ENCODE results near the gene AHRR.

The AHRR gene

DNA sequence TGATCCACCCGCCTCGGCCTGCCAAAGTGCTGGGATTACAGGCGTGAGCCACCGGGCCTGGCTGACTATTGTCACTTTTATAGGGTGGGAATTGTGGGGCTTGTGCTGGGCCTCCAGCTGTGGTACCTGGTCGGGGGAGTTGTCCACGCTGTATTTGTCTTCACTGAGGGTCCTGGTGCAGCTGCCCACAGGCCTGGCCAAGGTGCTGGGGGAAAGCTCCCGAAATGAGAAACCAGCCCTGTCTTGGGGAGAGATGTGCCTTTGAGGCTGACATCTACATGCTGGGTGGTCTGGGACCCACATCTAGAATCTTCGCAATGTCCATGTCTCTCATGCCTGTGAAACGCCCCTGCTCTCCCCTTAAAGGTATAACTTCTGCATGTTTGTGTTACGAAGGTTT is 124.1 kb downstream of the AHRR start:
- FAIRE-seq = no peak

DNA sequence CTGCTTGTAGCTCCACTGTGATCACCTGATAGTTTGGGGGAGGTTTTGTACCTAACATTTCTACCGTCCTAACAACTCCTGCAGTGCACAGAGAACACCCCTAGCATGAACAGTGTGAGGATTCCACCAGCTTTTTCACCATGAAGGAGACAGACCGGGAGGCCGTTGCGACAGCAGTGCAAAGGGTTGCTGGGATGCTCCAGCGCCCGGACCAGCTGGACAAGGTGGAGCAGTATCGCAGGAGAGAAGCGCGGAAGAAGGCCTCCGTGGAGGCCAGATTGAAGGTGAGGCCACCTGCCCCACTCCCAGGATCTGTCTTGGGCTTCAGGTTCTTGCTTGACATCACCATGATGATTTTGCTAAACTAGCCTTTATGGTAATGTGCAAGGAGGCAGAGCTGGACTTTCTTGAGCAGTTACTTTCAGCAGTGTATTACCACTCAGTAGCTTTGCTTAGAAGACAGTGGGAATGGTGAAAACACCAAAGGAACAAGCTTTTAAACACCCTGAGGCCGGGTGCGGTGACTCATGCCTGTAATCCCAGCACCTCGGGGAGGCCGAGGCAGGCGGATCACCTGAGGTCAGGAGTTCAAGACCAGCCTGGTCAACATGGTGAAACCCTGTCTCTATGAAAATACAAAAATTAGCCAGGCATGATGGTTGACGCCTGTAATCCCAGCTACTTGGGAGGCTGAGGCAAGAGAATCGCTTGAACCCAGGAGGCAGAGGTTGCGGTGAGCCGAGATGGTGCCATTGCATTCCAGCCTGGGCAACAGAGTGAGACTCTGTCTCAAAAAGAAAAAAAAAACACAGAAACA is 124.8 kb downstream of the AHRR start:
- no peak for FAIRE-seq

DNA sequence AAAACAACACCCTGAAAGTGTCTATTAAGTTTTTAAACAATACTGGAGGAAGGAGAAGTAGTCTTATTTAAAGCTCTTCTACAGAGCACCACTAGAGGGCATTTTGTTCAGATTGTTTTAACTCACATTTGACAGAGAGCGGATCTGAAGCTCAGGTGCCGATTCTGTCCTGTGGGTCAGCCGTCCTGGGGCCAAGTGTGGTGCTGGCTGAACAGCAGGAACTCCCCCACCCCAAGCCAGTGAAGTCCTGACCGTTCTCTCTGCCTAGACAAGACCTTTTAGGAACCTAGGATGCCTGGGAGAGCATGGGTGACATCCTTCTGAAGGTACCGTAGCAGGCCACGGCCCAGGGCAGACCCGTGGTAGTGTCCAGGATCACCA is 125.4 kb downstream of the AHRR start:
- FAIRE-seq = no peak

DNA sequence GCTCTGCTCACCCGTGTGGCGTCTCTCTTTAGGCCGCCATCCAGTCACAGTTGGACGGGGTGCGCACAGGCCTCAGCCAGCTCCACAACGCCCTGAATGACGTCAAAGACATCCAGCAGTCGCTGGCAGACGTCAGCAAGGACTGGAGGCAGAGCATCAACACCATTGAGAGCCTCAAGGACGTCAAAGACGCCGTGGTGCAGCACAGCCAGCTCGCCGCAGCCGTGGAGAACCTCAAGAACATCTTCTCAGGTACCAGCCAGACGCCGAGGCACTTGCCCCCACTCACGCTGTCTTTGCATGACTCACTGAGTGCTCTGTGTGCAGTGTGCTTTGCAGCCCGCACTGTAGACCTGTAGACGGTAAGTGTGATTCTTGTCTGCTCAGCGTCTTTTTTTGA is 126.0 kb downstream of the AHRR start:
- no peak for FAIRE-seq

DNA sequence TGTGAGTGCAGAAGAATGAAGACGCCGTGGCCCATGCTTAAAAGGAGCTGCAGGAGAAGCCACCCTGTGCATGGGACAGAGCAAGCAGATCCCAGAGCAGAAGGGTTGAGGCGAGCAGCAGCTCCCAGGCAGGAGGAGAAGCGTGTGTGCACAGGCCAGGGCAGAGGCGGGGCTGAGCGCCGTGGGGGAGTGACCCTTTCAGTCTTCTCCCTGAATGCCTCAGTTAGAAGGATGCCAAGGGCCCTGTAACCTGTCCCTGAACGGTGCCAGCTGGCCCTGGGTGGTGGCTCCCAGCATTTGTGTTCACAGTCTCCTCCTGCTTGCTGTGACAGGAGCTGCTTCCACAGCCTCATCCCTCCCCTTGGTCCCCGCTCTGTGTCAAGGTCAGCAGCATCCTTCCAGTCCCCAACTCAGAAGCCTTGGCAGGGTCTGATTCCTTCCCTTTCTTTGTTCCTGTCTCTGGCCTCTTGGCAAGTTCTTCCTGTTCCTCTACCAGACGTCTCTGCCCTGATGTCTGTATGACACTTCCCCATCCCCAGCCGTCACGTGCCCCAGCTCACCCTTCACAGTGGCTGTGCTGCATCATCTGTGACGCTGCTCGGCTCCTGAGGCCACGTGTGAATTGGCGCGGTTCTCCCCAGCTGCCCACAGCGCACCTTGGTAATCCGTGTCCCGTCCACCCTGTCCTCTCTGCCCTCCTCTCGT is 126.7 kb downstream of the AHRR start:
- FAIRE-seq = no peak

DNA sequence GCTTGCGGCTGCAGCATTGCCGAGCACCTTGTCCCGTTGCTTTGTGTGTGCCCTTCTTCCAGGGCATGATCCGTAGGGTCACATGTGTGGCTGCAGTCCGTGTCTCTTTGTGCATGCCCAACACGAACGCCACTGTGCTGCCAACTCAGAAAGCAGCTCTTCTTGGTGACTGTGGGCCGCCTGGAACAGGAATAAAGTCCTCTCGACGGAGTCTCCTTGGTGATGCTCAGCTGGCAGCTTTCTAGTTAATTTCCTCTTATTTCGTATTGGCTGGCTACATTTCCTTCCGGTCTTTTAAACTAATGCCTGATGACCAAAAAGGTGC is 127.2 kb downstream of the AHRR start:
- no peak for FAIRE-seq

DNA sequence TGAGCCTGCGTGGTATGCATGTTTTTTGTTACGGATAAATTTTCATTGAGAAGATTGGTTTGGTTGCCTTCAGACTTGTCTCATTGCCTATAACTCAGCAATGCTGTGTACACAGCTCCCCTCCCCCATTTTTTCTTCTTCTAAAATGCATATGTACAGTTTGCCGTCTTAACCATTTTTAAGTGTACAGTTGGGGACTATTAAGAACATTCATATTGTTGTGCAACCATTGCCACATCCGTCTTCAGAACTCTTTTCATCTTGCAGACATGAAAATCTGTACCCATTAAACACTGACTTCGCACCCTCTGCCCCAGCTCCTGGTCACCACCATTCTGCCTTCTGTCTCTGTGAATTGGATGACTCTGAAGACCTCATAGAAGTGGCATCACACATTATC is 127.6 kb downstream of the AHRR start:
- no peak for FAIRE-seq

DNA sequence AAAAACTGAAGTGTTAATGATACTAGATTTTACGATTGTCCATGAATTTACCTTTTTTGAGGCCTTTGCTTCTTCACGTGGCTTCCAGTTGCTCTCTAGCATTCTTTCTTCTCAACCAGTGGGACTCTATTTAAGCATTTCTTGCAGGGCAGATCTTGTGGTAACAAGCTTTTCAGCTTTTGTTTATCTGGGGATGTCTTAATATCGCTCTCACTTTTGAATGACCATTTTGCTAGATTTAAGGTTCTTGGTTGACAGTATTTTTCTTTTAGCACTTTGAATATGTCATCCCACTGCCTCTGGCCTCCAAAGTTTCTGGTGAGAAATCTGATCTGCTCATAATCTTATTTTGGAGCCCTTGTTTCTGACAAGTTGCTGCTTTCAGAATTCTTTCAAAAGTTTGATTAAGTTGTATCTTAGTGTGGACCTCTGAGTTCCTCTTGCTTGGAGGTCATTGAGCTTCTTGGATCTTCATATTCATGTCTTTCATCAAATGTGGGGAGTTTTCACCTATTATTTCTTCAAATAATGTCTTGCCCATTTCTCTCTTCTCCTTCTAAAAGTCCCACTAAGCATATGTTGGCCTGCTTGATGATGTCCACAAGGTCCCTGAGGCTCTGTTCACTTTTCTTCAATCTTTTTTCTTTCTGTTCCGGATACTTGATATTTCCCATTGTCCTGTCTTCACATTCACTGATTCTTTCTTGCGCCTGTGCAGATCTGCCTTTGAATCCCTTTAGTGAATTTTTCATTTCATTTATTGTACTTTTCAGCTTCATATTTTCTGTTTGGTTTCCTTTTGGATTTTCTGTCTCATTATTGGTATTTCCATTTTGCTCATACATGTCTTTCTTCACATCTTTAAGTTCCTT is 130.3 kb downstream of the AHRR start:
- FAIRE-seq = no peak

DNA sequence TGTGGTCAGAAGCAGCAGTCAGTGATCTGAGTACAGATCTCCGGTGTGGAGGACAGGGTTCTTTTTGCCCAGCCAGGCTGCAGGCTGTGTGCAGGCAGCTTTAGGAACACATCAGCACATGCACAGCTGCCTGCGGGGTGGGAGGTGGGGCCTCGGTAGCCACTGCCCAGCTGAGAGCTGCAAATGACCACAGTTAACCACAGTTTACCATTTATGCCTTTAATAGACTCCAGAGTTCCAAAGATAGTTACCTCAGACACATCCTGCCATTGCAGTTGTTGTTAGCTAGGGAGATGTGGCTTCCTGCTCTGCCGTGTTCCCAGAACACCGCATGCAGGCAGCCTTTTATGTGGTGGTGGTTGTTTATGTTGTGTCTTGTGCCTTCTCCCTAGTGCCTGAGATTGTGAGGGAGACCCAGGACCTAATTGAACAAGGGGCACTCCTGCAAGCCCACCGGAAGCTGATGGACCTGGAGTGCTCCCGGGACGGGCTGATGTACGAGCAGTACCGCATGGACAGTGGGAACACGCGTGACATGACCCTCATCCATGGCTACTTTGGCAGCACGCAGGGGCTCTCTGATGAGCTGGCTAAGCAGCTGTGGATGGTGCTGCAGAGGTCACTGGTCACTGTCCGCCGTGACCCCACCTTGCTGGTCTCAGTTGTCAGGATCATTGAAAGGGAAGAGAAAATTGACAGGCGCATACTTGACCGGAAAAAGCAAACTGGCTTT is 131.6 kb downstream of the AHRR start:
- FAIRE-seq = no peak

DNA sequence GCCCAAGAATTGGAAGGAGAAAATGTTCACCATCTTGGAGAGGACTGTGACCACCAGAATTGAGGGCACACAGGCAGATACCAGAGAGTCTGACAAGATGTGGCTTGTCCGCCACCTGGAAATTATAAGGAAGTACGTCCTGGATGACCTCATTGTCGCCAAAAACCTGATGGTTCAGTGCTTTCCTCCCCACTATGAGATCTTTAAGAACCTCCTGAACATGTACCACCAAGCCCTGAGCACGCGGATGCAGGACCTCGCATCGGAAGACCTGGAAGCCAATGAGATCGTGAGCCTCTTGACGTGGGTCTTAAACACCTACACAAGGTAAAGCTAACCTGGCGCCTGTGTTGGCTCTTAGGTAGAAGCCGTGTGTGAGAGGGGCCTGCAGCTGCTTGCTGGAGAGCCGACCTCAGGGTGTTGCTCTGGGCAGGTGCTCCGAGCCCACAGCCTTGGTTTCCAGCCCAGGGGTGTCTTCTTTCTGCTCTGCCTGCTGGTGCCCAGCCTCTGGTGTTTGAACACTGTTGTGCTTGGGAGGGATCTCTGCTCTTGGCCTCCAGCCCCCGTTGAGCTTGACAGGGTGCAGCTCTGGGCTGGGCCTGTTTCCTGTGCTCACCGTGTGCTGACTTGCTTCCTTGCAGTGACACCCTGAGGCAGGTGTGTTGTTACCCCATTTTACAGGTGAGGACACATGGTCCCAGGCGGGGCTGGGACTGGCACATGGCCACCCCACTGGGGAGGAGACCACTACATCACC is 132.4 kb downstream of the AHRR start:
- FAIRE-seq = no peak

DNA sequence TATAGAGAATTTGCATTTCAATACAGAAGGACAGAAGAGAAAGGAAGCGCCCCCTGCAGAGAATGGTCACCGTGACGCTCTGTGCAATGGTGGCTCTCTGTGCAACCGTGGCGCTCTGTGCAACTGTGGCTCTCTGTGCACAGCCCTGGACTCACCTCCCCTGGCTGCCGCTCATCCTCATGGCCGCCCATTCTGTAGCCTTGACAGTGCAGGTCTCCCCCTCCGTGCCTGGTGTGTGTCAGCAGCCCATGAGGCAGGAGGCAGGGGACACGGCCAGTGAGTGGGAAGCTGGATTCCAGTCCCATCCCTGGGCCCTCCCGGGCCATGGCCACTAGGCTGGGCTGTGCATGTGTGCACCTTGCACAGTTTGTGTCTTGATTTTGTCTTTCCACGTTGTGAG is 133.4 kb downstream of the AHRR start:
- no peak for FAIRE-seq

DNA sequence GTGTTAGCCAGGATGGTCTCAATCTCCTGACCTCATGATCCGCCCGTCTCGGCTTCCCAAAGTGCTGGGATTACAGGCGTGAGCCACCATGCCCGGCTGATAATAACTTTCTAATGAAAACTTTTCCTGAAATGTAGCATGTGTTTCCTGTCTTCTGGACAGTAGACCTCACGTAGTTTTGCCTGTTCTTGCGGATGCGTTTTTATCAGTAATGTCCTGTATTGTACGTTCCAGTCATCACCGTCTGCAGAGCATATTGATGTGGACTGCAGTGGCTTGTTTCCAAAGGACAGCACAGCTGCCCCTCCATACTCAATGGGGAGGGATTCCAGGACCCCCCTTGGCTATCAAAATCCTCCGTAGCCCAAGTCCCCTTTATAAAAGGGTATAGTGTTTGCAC is 134.3 kb downstream of the AHRR start:
- no peak for FAIRE-seq

DNA sequence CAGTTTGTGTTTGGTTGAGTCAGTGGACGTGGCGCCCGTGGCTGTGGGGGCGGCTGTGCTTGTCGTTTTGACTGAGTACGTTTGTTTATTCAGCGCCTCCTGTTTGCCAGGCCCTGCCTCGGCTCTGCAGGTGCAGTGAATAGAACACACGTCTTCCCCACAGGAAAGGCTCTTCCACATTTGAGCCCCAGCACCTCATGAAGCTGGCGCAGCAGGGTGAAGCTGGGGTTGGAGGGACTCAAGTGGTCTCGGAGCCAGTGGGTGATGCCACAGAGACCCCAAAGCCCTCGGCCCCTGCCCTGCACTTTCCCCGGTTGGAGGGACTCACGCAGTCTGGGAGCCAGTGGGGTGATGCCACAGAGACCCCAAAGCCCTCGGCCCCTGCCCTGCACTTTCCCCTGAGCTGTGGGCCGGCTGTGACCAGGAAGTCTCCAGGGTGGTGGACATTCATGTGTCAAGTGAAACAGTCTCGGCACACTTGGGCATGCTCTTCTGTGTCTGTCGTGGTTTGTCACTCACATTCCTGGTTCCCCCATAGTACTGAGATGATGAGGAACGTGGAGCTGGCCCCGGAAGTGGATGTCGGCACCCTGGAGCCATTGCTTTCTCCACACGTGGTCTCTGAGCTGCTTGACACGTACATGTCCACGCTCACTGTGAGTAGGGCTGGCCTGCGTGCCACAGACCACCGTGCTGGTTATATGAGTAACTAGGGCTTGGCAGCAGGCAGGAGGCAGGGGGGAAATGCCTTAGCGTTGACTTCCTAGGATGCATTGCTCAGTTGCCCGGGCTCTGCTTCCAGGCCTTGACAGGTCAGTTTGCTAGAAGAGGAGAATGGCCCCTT is 135.1 kb downstream of the AHRR start:
- FAIRE-seq = no peak

DNA sequence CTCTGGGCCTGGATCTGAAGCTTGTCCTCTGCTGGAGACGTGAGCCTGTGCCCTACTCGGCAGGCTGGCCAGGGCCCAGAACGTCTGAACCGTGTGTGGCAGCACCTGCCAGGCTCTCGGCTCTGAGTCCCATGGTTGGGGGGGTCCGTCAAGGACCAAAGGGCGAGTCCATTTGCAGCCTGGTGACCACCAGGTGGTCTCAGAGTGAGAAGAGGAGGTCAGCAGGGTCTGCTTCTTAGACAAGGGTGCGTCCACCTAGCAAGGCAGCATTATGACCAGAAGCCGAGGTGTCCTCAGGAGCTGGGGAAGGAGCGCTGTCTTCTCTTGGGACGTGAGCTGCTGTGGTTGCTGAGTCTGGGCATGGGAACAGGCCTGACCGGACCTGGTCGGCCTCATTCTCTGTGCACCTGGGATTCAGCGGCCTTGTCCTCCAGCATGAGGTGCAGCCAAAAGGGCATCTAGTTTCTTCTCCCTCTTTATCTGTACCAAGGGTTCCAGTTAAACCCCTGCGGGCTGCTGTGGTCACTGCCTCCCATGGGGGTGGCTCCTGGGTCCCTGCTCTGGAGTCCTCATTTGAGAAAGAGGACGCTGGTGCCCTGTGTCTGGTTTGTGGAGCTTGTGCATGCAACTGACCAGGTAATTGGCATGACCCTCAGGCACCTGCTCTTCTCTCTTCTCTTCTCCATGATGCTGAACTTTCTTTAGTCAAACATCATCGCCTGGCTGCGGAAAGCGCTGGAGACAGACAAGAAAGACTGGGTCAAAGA is 135.9 kb downstream of the AHRR start:
- no peak for FAIRE-seq

DNA sequence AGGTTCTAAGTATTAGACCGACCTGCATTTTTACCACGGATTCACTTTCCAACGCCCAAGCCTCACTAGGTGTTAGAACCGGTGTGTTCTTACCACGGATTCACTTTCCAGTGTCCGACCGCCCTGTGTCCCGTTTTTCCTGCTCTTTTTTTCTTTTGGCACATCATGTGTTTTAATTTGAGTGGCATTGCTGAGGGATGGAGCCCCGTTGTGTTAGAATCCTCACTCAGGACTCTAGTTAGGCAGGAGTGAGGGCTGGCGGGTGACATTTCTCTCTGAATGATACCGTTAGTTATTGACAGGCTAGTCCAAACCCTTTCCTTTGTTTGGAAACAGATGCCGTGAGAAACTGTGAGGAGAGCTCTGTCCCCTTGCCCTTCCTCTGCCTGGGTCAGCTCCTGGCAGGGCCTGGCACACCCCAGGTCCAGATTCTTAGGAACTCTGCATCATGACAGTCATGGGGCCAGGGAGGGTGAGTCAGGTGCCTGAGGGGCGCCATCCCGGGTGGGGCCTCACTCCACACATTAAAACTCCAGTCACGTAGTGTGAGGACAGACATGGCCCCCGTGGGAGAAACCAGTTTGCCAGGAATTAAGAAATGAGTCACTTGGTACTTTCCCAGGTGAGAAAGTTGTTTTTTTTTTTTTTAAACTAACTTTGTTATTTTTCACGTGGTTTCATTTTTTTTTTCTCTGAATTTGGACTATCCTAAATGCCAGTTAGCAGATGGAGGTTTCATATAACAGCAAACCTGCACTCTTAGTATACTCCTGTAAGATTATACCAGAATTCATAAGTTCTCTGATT is 137.2 kb downstream of the AHRR start:
- no peak for FAIRE-seq

DNA sequence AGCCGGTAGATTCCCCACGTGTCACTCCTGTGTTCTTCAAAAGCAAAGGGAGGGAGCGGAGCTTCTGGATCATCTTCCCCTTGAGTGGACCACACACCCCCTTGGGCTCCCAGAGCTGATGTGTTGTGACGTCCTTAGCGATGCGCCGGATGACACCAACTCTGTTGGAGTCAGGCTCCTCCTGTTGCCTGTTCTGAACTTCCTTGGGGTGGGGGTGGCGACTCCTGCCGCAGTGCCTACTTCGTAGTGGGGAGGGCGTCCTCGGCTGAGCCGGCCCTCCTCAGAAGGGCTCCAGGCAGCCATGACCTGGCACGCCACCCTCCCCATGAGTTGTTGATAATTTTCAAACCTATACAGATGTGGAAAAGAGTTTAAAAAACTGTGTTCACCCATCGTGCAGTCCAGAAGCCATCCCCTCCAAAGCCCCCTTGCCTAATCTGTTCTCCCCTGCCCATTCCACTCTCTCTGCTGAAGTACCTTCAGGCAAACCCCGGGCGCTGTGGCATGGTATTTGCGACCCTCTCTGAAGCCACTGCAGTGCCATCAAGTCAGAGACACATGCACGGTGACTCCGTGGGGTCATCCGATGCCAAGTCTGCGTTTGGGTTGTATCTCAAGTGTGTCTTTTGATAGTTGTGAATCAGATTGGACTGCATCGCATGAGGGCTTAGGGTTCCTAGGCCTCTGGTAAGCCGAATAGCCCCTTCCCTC is 138.2 kb downstream of the AHRR start:
- no peak for FAIRE-seq

DNA sequence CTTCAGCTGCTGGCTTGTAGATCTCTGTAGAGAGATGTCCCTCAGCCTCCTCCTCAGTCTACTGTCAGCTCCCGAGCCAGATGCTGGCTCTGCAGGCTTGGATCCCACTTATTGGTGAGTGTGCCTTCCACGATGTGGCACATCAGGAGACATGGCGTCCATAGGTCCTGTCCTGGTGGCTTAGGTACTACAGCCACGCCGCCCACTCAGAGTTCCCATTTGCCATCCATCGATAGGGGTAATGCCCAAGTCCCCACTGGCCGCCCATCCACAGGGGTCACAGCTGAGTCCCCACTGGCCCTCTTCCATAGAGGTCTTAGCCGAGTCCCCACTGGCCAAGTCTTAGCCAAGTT is 138.7 kb downstream of the AHRR start:
- FAIRE-seq = no peak

DNA sequence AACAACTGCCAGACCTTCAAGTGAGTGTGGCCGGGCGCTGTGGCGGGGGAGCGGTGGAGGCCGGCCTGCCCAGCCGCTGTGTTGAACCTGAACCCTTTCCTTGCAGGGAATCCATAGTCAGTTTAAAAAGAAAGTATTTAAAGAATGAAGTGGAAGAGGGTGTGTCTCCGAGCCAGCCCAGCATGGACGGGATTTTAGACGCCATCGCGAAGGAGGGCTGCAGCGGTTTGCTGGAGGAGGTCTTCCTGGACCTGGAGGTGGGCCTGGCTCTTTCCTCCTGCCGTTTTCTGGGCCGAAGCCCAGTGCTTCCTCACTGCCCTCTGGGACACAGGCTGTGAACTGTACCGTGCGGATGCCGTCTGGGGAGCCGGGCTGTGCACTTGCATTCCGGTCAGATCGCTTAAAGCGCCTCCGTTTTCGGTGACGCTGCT is 140.6 kb downstream of the AHRR start:
- FAIRE-seq = no peak

DNA sequence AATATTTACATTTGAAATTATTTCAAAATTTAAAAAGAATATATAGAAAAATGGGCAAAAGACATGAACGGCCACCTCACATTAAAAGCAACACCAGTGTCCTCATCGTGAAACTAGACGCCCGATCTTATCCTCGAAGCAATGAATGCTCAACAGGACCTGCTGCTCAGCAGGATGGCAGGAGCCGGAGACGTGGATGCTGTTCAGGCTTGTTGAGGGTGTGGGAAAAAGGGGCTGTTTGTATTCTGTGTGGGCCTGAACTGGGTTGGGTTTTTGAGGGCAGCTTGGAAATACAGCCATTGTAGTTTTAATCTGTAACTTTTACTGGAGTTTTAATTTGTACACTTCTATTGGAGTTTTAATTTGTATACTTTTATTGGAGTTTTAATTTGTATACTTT is 141.8 kb downstream of the AHRR start:
- FAIRE-seq = no peak
